Measurements from ENCODE around the gene KDM4E.
"Not testable (repeated sequence)": the region's sequence is repeated elsewhere in the genome, so short reads cannot be mapped to it uniquely, and the experiment has no call there.

KDM4E gene

GRCh38 chr11:95024958-95025357 is at the start of gene KDM4E:
Gene KDM4E (plus strand): TSS chr11:95025258. CDS start chr11:95025558, 300 bp downstream.
- DNase-seq: no peak

- no peak for DNase-seq
These were observed 49.5 kb upstream of the KDM4E start for GRCh38 chr11:94975599-94975998.

- no peak for DNase-seq
These were observed 37.7 kb upstream of the KDM4E start for GRCh38 chr11:94987378-94987777.

- no peak for DNase-seq
These were observed 36.3 kb upstream of the KDM4E start for GRCh38 chr11:94988748-94989147.

- no peak for DNase-seq
These were observed 31.6 kb upstream of the KDM4E start for GRCh38 chr11:94993400-94993943.

GRCh38 chr11:94997437-94997836 is 27.6 kb upstream of the KDM4E start:
- DNase-seq: no peak

- DNase-seq: no peak
These were observed 26.8 kb upstream of the KDM4E start for GRCh38 chr11:94998285-94998684.

GRCh38 chr11:95003716-95004115 is 21.3 kb upstream of the KDM4E start:
- no peak for DNase-seq

- DNase-seq: no peak
These were observed 19.4 kb upstream of the KDM4E start for GRCh38 chr11:95005642-95006041.

GRCh38 chr11:95011376-95011775 is 13.7 kb upstream of the KDM4E start:
- no peak for DNase-seq

GRCh38 chr11:95014184-95014821 is 10.8 kb upstream of the KDM4E start:
- DNase-seq: no peak

- no peak for DNase-seq
These were observed 8.9 kb upstream of the KDM4E start for GRCh38 chr11:95016139-95016538.

GRCh38 chr11:95021468-95021867 is 3.6 kb upstream of the KDM4E start:
- DNase-seq: not testable (repeated sequence)

GRCh38 chr11:95025594-95025993 is 536 bp downstream of the KDM4E start:
- DNase-seq: not testable (repeated sequence)

GRCh38 chr11:95028357-95028756 is 3.3 kb downstream of the KDM4E start:
- no peak for DNase-seq

- DNase-seq: no peak
These were observed 8.0 kb downstream of the KDM4E start for GRCh38 chr11:95033051-95033450.

GRCh38 chr11:95035316-95035715 is 10.3 kb downstream of the KDM4E start:
- DNase-seq: no peak

GRCh38 chr11:95037356-95038035 is 12.4 kb downstream of the KDM4E start:
- not testable (repeated sequence) for DNase-seq

- no peak for DNase-seq
These were observed 17.2 kb downstream of the KDM4E start for GRCh38 chr11:95042239-95042638.

- DNase-seq: no peak
These were observed 17.8 kb downstream of the KDM4E start for GRCh38 chr11:95042906-95043305.

- no peak for DNase-seq
These were observed 19.0 kb downstream of the KDM4E start for GRCh38 chr11:95044010-95044409.

- no peak for DNase-seq
These were observed 20.8 kb downstream of the KDM4E start for GRCh38 chr11:95045812-95046211.

- DNase-seq: not testable (repeated sequence)
These were observed 24.1 kb downstream of the KDM4E start, which contains the start of gene KDM4F for GRCh38 chr11:95049122-95049521. Gene KDM4F (plus strand): TSS chr11:95049422.

GRCh38 chr11:95050595-95051202 is 25.6 kb downstream of the KDM4E start:
- DNase-seq: no peak

All from SHP77 (cell line).